ENCODE data around the gene SMIM7.
"Not testable (repeated sequence)": the region's sequence is repeated elsewhere in the genome, so short reads cannot be mapped to it uniquely, and the experiment has no call there.

The SMIM7 gene

GRCh38 chr19:16677055-16677454 lies 17.1 kb upstream of the SMIM7 start:
- TF ChIP-seq CTCF (conservative IDR thresholded peaks at IDR 0.05; ENCODE audit: low read length) (no peak), EZH2phosphoT487 (IDR thresholded peaks at IDR 0.05; ENCODE audit: borderline replicate concordance) (no peak)

GRCh38 chr19:16676101-16676798 lies 16.3 kb upstream of the SMIM7 start:
- H3K9ac ChIP-seq (ENCODE audit: low read depth, low read length, poor library complexity, severe bottlenecking) = no peak overlapping the region
- H3K9me3 ChIP-seq (ENCODE audit: insufficient read depth, low read depth, low read length) = no peaks in the 10 kb centered on the region
- H3K36me3 ChIP-seq (ENCODE audit: insufficient read depth, low read length) = no peaks in the 10 kb centered on the region
- H3K4me1 ChIP-seq (ENCODE audit: insufficient read depth, low read length, poor library complexity, severe bottlenecking) = no peaks in the 10 kb centered on the region
- no peak overlapping the region for H2AFZ ChIP-seq (ENCODE audit: low read length)
- H3K4me3 ChIP-seq (ENCODE audit: low read length, poor library complexity, severe bottlenecking) = no peak overlapping the region
- TF ChIP-seq EZH2phosphoT487 (IDR thresholded peaks at IDR 0.05; ENCODE audit: borderline replicate concordance) = no peak
- TF ChIP-seq CTCF (conservative IDR thresholded peaks at IDR 0.05; ENCODE audit: low read length) = no peak
- no peaks in the 10 kb centered on the region for H3K27me3 ChIP-seq (ENCODE audit: insufficient read depth, low read length, poor library complexity, severe bottlenecking)
- no peaks in the 10 kb centered on the region for H3K79me2 ChIP-seq (ENCODE audit: insufficient read depth, low read length)
- no peak overlapping the region for H3K4me2 ChIP-seq (ENCODE audit: low read depth, low read length, poor library complexity, severe bottlenecking)
- H3K9me2 ChIP-seq (replicated peaks; ENCODE audit: low read depth, low read length) = no peaks in the 10 kb centered on the region
- H3F3A ChIP-seq (ENCODE audit: low read depth) = no peaks in the 10 kb centered on the region
- no peaks in the 10 kb centered on the region for H4K20me1 ChIP-seq (ENCODE audit: insufficient read depth, low read length, poor library complexity, severe bottlenecking)

More at GRCh38 chr19:16677055-16677454, 17.1 kb upstream of the SMIM7 start:
- no peaks in the 10 kb centered on the region for H3K9me3 ChIP-seq (ENCODE audit: insufficient read depth, low read depth, low read length)
- no peaks in the 10 kb centered on the region for H3K79me2 ChIP-seq (ENCODE audit: insufficient read depth, low read length)
- H3K9me2 ChIP-seq (replicated peaks; ENCODE audit: low read depth, low read length) = no peaks in the 10 kb centered on the region
- H3K4me1 ChIP-seq (ENCODE audit: insufficient read depth, low read length, poor library complexity, severe bottlenecking) = no peaks in the 10 kb centered on the region
- H3K27me3 ChIP-seq (ENCODE audit: insufficient read depth, low read length, poor library complexity, severe bottlenecking) = no peaks in the 10 kb centered on the region
- H3K36me3 ChIP-seq (ENCODE audit: insufficient read depth, low read length) = no peaks in the 10 kb centered on the region
- H4K20me1 ChIP-seq (ENCODE audit: insufficient read depth, low read length, poor library complexity, severe bottlenecking) = no peaks in the 10 kb centered on the region
- no peak overlapping the region for H3K4me2 ChIP-seq (ENCODE audit: low read depth, low read length, poor library complexity, severe bottlenecking)
- H2AFZ ChIP-seq (ENCODE audit: low read length) = no peak overlapping the region
- no peaks in the 10 kb centered on the region for H3F3A ChIP-seq (ENCODE audit: low read depth)
- H3K9ac ChIP-seq (ENCODE audit: low read depth, low read length, poor library complexity, severe bottlenecking) = no peak overlapping the region
- no peak overlapping the region for H3K4me3 ChIP-seq (ENCODE audit: low read length, poor library complexity, severe bottlenecking)

- not testable (repeated sequence) for H3F3A ChIP-seq (ENCODE audit: low read depth); H3K36me3 ChIP-seq (ENCODE audit: insufficient read depth, low read length); H3K27me3 ChIP-seq (ENCODE audit: insufficient read depth, low read length, poor library complexity, severe bottlenecking); H3K4me3 ChIP-seq (ENCODE audit: low read length, poor library complexity, severe bottlenecking); H3K9me3 ChIP-seq (ENCODE audit: insufficient read depth, low read depth, low read length); H4K20me1 ChIP-seq (ENCODE audit: insufficient read depth, low read length, poor library complexity, severe bottlenecking); H3K9me2 ChIP-seq (replicated peaks; ENCODE audit: low read depth, low read length); H3K9ac ChIP-seq (ENCODE audit: low read depth, low read length, poor library complexity, severe bottlenecking); H2AFZ ChIP-seq (ENCODE audit: low read length); H3K79me2 ChIP-seq (ENCODE audit: insufficient read depth, low read length); H3K4me1 ChIP-seq (ENCODE audit: insufficient read depth, low read length, poor library complexity, severe bottlenecking); H3K4me2 ChIP-seq (ENCODE audit: low read depth, low read length, poor library complexity, severe bottlenecking)
These were observed 13.9 kb upstream of the SMIM7 start for GRCh38 chr19:16673839-16674238.

- H3K27me3 ChIP-seq (ENCODE audit: insufficient read depth, low read length, poor library complexity, severe bottlenecking) = no peaks in the 10 kb centered on the region
- no peak overlapping the region for H2AFZ ChIP-seq (ENCODE audit: low read length)
- H3K9me3 ChIP-seq (ENCODE audit: insufficient read depth, low read depth, low read length) = no peaks in the 10 kb centered on the region
- no peaks in the 10 kb centered on the region for H3K36me3 ChIP-seq (ENCODE audit: insufficient read depth, low read length)
- TF ChIP-seq EZH2phosphoT487 (IDR thresholded peaks at IDR 0.05; ENCODE audit: borderline replicate concordance) = no peak
- no peak for TF ChIP-seq CTCF (conservative IDR thresholded peaks at IDR 0.05; ENCODE audit: low read length)
- no peaks in the 10 kb centered on the region for H3K79me2 ChIP-seq (ENCODE audit: insufficient read depth, low read length)
- H3K4me1 ChIP-seq (ENCODE audit: insufficient read depth, low read length, poor library complexity, severe bottlenecking) = no peaks in the 10 kb centered on the region
- H3K9ac ChIP-seq (ENCODE audit: low read depth, low read length, poor library complexity, severe bottlenecking) = no peak overlapping the region
- no peaks in the 10 kb centered on the region for H3K9me2 ChIP-seq (replicated peaks; ENCODE audit: low read depth, low read length)
- no peaks in the 10 kb centered on the region for H3F3A ChIP-seq (ENCODE audit: low read depth)
- no peak overlapping the region for H3K4me2 ChIP-seq (ENCODE audit: low read depth, low read length, poor library complexity, severe bottlenecking)
- H4K20me1 ChIP-seq (ENCODE audit: insufficient read depth, low read length, poor library complexity, severe bottlenecking) = no peaks in the 10 kb centered on the region
- H3K4me3 ChIP-seq (ENCODE audit: low read length, poor library complexity, severe bottlenecking) = no peak overlapping the region
These were observed 13.3 kb upstream of the SMIM7 start for GRCh38 chr19:16673231-16673630.

All from Loucy (cell line).